GM18526 (cell line): ENCODE measurements around the gene DNAI7.

Experiments
- POLR2A ChIP-seq: IDR thresholded peaks from 3 replicates; pipeline ENCODE4 v1.6.1; 2011; ENCODE audit not compliant: insufficient read length; ENCODE audit errors: extremely low read depth

The DNAI7 gene

GRCh38 chr12:25126101-25126500 lies 68.9 kb downstream of the DNAI7 start:
- no peak for TF ChIP-seq POLR2A

DNA sequence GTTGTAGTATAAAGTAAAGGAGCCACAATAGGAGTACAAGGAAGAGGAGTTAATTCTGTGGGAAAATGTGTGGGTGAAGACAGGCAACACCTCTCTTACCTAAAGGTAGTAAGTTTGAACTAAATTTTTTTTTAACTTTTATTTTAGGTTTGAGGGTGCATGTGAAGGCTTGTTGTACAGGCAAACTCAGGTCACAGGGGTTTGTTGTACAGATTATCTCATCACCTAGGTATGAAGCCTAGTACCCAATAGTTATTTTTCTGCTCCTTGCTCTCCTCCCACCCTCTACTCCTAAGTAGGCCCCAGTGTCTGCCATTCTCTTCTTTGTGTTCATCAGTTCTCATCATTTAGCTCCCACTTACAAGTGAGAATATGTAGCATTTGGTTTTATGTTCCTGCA lies 70.5 kb downstream of the DNAI7 start:
- no peak for TF ChIP-seq POLR2A

DNA sequence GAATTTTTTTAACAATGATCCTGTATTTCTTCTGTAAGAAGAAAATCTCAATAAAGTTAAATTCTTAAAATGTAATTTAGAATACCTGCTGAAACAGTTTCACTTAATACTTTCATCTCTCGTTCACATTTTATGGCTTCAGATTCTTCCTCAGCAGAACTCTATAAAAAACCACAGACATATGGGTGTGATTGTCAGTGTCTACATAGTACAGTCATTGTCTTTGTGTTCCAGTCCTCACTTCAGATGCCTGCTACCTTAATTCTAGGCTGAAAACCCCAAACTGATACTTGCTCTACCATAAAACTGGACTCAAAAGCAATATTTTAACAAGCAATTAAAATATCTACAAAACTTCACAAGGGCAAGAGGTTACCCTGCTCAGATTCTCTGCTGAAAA lies 71.8 kb downstream of the DNAI7 start:
- no peak for TF ChIP-seq POLR2A

DNA sequence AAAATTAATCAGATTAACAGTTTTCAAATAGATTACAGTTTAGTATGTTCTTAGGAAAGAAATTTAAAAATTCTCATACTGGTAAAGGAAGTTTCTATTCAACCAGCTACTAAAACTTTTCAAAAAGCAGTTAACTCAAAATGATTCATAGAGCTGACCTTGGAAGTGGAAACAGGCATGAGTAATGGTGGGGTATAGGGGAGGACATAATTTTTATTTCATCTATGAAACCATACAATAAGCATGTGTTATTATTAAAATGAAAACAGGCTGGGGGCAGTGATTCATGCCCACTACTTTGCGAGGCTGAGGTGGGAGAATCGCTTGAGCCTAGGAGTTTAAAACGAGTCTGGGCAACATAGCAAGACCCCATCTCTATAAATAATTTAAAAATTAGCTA lies 73.0 kb downstream of the DNAI7 start:
- TF ChIP-seq POLR2A, result no peak

- TF ChIP-seq POLR2A, result no peak
Observed at GRCh38 chr12:25121110-25121509, 73.8 kb downstream of the DNAI7 start.

- no peak for TF ChIP-seq POLR2A
Observed at GRCh38 chr12:25119020-25119419, 75.9 kb downstream of the DNAI7 start.

DNA sequence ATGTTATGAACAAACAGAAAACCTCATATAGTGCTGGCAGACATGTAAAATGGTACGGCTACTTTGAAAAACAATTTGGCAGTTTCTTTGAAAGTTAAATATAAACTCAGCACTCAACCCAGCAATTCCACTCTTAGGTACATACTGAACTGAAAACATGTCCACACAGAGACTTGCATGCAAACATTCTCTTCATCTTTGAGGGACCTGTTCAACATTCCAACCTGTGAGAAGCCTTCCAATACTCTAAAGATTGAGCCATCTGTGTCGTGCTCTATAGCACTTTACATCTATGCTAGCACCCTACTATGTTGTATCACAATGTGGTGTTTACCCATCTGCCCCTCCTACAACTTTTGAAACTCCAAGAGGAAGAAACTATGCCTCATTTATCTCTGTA lies 79.3 kb downstream of the DNAI7 start:
- no peak for TF ChIP-seq POLR2A

- no peak for TF ChIP-seq POLR2A
Observed at GRCh38 chr12:25113651-25114050, 81.3 kb downstream of the DNAI7 start.

GRCh38 chr12:25110260-25110659 lies 84.7 kb downstream of the DNAI7 start:
- no peak for TF ChIP-seq POLR2A

GRCh38 chr12:25107920-25108319 lies 87.0 kb downstream of the DNAI7 start:
- TF ChIP-seq POLR2A, result no peak

GRCh38 chr12:25106818-25107217 lies 88.1 kb downstream of the DNAI7 start:
- TF ChIP-seq POLR2A, result no peak

DNA sequence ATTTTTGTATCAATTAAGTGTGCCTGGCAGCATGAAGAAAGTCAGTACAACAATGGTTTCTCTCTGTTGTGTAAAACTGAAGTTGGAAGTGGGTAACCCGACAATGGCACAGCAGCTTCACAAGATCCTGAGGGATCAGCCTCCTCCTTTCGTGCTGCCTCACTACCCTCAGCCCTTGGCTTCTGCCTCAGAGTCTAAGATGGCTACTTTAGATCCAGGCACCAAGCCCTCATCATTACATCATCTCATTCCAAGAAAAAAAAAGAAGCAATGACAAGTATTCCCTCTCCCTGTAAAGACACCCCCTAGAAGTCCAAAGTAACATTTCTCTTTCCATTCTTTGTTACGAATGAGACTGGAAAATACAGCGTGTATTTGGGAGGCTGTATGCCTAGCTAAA lies 92.6 kb downstream of the DNAI7 start:
- TF ChIP-seq POLR2A, result no peak

DNA sequence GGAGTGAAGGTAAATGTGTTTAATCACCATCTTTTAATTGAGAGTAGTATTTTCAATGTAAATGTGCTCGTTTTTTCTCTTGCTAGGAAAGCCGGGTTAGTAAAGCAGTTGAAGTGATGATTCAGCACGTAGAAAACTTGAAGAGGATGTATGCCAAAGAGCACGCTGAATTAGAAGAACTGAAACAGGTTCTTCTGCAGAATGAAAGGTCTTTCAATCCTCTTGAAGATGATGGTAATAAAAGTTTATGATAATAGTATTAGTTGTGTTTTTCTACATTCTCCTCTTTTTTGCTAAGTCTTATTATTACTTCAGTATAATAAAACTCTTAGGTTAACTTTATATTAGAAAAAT lies 93.9 kb downstream of the DNAI7 start:
- no peak for TF ChIP-seq POLR2A

- no peak for TF ChIP-seq POLR2A
Observed at GRCh38 chr12:25100194-25101091, 94.5 kb downstream of the DNAI7 start.

- TF ChIP-seq POLR2A, result no peak
Observed at GRCh38 chr12:25099010-25099409, 96.0 kb downstream of the DNAI7 start.

DNA sequence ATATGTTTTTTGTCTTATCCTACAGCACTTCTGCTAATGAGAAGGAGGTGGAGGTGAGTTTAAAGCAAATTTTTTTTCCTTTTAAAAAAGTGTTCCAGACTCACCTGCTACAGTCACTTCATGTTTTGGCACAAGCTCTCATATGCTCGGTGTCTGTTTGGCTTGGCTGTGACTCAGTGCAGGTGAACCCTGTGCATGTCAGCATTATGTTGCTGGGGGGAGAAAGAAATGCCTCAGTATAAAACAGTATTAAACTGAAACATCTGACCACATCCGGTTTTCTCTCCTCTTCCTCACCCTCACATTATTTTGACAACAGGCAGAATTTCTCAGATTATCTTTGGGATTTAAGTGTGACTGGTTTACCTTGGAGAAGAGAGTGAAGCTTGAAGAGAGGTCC lies 105.2 kb downstream of the DNAI7 start:
- TF ChIP-seq POLR2A, result no peak

DNA sequence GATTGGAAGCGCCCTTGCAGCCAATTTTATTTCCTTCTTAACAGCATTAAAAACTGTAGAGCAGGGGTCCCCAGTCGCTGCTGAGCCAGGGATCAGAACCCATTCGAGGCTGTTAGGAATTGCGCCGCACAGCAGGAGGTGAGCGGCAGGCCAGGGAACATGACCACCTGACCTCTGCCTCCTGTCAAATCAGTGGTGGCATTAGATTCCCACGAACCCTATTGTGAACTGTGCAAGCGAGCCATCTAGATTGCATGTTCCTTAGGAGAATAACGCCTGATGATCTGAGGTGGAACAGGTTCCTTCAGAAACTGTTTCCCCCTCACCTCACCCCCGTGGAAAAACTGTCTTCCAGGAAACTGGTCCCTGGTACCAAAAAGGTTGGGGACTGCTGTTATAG lies 107.4 kb downstream of the DNAI7 start:
- no peak for TF ChIP-seq POLR2A
